SKM-1 (cell line): Measurements from ENCODE around the gene PRR5L.

Experiments
- DNase-seq: peaks from one replicate; lab custom pipeline; 2025; ENCODE audit not compliant: unreplicated experiment; lab: John Stamatoyannopoulos, UW

The PRR5L gene

GRCh38 chr11:36399236-36399635 is 103.1 kb downstream of the PRR5L start:
- peak; percentile 16 for DNase-seq

- no peak for DNase-seq
Observed at GRCh38 chr11:36399745-36400144, 103.7 kb downstream of the PRR5L start.

DNA sequence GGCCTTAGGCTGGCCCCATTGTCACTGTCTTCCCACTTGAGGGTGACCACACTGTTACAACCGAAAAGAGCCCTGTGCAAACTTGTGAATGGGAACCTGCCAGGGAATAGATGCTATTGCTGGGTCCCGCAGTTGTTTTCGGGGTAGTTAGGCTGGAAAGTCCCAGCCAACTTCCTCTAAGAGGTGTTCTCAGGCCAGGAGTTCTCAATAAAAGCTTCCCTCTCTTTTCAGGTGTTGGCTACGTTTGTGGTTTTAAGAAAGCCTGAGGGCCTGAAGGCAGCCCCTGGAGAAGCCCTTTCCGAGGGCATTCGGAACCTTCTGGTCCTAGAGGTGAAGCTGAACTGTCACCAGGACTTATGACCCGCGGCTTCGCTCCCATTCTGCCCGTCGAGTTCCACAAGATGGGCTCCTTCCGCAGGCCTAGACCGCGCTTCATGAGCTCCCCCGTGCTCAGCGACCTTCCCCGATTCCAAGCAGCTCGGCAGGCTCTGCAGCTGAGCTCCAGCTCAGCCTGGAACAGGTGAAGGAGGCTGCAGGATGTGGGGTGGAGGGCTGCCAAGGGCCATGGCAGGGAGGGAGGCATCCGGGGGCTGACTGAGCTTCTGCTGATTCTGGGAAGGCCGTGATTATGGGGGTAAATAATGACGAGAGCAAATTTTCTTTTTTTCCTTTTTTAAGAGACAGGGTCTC is 104.8 kb downstream of the PRR5L start:
- DNase-seq, result no peak

GRCh38 chr11:36402568-36403170 is 106.6 kb downstream of the PRR5L start:
- DNase-seq, result no peak

DNA sequence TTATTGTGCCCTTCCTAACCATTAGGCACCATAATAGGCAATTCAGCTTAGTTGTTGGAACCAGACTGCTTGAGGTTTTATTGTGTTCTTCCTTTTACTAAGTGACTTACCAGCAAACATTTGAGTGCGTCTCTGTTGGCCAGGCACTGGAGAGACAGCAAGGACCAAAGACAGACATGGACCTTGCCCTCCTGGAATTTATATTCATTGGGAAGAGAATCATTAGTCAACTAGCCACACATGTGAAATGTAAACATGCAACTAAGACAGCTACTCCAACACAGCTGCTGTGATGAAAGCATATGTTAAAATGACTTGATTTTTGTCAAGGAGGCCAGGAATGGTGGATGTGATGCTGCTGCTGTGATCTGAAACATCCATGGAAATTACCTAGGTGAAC is 107.6 kb downstream of the PRR5L start:
- DNase-seq, result no peak

- no peak for DNase-seq
Observed at GRCh38 chr11:36404831-36405230, 108.7 kb downstream of the PRR5L start.

DNA sequence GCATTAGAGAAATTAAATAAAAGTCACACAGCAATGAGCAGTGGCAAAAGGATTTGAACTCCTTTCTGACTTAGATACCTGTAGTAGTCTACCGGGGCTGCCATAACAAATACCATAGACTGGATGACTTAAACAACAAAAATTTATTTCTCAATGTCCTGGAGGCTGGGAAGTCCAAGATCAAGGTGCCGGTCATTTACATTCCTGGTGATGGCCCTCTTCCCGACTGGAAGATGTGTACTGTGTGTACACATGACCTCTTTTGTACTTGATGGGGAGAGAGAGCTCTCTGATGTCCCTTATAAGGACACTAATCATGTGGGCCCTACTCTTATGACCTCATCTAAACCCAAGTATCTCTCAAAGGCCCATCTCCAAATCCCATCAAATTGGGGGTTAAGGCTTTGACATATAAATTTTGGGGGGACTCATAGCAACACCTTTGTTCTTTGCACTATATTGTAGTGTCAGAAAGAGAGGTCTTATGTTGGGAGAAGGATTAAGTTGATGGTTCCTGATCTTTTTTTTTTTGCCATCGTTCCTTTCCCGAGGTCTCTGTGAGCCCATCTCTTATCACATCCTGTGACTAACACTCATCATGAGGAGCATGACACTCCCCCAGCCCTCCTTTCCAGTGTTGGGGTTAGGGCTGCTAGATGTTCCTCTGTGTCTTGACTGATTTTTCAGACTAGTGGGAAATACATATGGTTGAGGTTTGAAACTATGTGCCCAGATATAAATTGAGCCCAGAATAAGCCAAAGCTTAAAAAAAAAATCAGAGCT is 109.7 kb downstream of the PRR5L start:
- DNase-seq, result no peak

DNA sequence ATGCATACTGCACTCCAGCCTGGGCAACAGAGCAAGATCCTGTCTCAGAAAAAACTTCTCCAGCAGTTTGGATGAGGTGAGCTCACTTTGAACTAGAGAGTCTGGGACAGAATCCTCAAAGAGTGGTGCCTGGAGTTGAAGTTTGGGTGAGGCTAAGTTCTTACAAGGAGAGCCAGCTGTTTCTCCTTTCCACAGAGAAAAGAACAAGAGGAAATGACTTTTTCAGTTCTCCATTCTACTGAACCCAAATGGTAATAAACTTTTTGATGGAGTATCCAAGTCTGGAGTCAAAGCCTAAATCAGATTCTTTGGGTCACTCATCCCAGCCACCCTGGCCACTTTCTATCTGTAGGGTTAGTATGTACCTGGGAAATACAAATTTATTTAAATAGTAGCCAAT is 111.3 kb downstream of the PRR5L start:
- peak; percentile 19 for DNase-seq

GRCh38 chr11:36408498-36409136 is 112.5 kb downstream of the PRR5L start:
- DNase-seq, result no peak

DNA sequence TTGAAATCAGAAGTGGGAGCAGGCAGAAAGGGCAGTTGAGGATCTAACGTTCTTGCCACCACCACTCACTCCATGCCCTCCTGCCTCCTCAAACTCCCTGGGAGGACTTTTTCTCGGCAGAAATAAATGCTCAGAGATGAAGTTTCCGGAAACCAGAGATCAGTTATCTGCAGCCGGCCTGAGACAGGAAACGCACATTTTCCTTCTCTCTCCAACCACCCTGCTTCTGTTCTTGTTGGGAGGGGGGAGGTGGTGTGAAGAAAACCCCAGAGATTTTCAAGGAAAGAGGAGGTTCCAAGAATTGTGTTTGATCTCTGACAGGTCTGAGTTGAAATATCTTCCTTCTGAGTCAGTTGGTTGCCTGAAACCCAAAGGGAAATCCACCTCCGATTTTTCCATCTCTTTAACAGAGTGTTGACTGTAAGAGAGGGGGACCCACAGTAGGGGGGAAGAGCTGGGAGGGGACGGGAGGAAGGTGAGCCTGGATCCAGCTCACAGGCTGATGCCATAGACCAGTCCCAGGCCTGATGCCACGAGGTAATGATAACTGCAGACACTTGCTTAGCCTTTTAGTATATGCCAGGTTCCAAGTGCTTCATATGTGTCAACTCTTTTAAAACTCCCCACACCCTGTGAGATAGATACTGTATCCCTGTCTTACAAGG is 113.2 kb downstream of the PRR5L start:
- no peak for DNase-seq

DNA sequence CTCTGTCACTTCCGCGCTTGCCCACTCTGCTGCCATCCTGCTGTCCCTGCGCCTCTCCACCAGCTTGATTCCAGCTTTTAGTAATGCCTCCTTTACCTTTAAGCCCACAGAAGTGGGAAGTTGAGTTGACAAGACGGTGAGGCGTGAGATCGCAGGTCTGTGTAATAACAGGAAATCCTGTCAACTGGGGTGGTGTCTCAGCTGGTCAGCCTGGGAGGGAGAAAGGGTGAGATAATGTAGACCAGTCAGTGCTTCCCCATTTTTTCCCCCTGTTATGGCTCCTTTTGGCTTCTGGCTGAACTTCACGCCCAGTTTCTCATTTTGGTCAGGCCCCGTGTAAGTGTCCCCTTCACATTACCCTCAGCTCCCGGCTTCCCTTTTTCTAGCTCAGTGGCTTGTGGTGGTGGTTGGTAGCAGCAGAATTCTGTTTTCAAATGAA is 115.1 kb downstream of the PRR5L start:
- DNase-seq, result peak; percentile 97

DNA sequence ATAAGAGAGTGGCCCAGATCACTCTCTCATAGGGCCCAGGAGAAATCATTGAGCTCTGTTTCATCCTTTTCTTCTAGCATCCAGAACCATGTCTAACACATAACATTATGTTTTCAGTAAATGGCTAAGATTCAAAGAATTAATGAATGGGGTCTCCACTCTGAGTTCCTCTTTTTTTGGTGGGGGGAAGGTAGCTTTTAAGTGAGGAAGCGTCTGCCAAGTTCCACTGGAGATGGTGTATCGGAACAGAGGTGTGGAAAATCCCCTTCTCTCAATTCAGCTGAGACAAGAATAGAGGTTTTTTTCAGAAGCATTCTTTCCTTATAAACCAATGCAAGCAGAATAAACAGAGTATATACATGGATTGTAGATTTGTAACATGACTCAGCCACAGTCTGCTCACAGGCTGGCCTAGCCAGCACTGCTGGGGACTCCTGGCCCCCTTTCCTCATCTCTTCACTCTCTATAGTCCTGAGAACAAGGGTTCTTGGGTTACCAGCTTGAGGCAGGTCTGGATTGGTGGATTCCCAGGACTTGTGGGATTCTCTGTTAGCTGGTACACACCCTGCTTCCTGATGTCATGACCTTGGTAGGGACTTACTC is 116.8 kb downstream of the PRR5L start:
- no peak for DNase-seq

GRCh38 chr11:36417154-36417553 is 121.1 kb downstream of the PRR5L start:
- no peak for DNase-seq

GRCh38 chr11:36419791-36420424 is 123.8 kb downstream of the PRR5L start:
- no peak for DNase-seq

- no peak for DNase-seq
Observed at GRCh38 chr11:36421546-36422155, 125.6 kb downstream of the PRR5L start.

DNA sequence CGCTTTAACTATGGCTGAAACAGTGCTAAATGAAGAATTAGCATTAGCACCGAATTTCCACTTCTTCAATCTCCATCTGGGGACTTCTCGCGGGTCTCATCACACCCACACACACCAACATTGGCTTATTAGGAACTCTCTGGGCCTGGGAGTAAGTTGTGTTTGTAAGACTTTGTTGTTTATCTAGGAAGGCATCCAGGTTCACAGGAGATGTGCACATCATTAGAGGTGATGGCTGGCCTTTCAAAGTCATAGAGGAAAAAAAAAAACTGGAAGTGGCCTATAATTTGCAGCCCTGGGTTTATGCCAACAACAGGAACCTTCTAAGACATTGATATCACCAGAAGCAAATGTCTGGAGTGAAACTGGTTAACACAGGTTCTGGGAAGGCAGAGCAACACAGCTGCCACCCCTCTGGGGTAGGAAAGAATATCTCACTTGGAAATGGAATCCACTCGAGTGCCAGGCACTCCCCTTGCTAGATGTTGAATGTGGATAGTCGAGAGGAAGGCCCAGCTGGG is 129.5 kb downstream of the PRR5L start:
- DNase-seq, result no peak

DNA sequence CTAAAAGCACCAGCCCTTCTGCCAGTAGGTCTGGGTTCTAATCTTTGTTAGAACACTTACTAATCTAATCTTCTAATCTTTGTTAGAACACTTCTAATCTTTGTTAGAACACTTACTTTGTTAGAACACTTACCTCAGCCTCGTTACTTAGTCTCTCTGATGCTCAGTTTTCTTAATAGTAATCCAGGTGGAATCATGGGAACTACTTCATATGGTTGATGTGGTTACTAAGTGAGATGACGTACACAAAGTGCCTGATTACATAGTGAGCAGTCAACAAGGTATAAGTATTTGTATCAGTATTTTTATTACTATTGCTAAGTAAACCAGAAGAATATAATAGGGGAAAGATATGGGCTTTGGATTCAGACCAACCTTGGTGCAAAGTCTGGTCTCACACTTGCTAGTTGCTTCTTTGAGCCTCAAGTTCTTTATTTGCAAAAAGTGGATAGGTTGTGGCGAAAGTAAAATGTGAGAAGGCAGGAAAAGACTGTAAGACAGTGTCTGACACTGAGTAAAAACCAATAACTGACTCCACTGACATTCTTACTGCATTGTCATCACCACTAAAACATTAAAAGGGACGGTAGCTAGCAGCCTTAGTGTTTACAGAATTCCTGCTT is 130.2 kb downstream of the PRR5L start:
- no peak for DNase-seq

- no peak for DNase-seq
Observed at GRCh38 chr11:36427079-36427478, 131.0 kb downstream of the PRR5L start.

DNA sequence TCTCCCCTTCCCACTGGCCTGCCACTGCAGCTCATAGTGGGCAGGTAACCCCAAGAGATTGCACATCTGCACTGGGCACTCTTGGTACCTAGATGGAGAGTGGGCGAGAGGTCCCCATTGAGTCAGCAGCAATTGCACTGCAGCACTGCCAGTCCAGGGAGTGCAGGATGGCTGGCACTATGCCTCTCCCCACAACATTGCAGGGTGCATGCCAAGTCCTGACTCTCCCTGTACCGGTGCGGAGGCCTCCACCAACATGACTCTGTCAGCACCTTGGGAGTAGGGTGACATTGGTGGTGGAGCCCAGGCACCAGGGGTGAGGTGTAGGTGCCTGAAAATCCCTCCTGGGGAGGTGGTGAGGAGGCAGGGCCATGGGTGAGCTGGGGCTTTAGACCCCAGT is 131.8 kb downstream of the PRR5L start:
- no peak for DNase-seq
